CD4-positive, alpha-beta T cell treated with Interleukin-4 for 4 hours (primary cell): ENCODE measurements around the gene KNCN.

Experiments used
- DNase-seq: peaks from one replicate; pipeline ENCODE4 v3.0.0-alpha.2; 2020

KNCN gene

DNA sequence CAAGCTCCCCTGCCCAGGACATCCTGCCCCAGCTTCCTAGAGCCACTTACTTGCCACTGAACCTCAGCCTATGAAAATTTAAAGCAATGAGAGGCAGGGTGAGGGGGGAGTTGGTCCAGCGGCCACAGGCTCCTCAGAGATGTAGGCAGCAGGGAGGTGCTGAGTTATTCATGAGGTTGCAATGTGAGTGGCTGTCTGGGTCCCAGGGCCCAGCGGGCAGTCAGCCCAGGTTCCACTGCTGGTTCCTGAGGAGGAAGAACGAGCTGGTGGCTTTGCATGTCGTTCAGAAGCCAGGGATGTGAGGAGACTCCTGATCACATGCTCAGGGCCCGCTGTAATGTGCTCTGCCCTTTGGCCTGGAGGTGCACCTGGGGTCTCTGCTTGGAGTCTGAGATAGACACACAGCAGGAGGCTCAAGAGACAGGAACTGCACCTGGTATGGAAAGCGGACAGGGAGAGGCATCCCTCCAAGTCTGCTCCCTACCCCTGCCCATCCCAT, at the start of gene KNCN:
Gene KNCN (minus strand): TSS at position 51 of the 499 bp plus-strand sequence. CDS start 432 bp downstream, outside the sequence.
- DNase-seq = no peak

DNA sequence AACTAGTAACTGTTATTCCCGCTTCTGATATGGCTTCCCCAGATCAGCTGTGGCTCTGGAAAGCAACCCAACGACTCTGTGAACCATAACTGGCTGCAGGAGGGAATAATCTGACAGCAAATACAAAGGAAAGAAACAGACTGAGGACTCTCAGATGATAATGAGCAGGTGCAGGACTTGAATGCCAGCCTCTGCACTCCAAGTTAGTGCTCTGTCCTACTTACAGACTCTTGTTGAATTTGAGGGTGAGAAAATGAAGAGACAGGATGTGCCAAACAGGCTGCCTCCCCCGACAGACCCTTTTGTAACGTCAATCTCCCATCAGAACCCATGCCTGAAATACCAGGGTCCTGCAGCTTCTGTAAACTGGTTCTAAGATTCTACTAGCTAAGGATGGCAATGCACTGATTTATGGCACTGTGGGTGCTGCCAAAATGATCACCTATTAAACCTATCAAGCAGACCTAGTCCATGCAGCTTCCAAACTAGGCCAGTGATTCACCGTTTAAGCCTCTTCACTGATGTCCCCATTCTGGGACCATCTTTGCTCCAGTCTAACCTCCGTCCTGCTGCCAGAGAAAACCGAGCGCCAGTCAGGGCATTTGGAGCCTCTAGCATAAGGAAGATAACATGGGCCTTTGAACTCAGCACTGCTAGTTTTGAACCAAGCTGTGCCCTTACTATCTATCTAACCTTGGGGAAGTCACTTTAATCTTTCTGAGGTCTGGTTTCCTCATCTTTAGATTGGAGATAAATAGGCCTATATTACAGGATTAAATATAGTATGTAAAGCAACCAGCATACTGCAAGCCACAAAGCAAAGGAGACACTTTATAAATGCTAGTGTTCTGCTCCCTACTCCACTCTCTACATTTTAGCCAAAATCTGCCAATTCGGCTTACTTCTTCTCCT, 47.9 kb upstream of the KNCN start:
- no peak for DNase-seq

DNA sequence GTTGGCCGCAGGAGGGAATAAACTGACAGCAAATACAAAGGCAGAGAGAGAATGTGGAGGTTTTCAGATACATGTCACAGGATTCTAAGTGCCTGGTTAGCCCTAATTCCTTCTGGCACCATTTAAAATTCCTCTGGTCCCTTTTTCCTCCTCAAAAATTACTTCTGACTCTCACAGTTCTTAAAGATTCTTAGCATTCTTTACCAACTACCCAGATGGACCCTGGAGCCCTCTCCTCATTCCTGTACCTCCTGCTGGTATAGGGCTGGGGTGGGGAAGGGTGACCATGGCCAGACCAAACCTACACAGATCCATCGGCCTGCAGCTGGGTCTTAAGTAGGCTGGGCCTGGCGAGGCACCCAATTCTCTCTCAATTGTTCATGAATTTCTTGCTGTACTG, 45.4 kb upstream of the KNCN start:
- no peak for DNase-seq

DNA sequence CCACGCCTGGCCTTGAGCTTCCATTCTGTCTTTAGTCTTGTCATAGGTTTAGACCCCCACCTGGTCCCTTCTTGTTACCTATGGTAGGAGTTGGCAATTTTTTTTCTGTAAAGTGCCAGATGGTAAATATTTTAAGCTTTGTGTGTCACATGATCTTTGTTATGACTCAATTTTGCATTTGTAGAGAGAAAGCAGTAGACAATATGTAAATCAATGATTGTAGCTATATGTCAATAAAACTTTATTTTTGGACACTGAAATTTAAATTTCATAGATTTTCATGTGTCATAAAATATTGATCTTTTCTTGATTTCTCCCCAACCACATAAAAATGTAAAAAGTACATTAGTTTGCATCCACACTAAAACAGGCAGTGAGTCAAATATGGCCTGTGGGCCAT, 44.6 kb upstream of the KNCN start:
- DNase-seq = no peak

DNA sequence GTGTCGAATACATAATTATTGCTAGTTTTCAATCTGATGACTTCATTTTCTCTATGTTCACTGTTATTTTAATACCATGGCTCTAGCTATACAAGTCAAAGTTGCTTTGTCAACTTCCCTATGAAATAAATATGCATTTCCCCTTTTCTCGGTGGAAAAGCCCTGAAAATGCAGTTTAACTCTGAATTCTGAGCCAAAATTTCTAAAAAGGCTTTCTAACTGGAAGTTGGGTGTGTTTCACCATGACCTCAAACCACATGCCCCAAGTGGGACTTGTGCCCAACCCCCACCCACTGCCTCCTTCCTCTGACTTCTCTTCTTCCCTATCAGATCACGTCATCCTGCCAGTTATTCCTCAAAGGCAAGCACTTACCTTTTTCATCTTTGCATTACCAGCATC, 43.7 kb upstream of the KNCN start:
- DNase-seq = peak; percentile 22

DNA sequence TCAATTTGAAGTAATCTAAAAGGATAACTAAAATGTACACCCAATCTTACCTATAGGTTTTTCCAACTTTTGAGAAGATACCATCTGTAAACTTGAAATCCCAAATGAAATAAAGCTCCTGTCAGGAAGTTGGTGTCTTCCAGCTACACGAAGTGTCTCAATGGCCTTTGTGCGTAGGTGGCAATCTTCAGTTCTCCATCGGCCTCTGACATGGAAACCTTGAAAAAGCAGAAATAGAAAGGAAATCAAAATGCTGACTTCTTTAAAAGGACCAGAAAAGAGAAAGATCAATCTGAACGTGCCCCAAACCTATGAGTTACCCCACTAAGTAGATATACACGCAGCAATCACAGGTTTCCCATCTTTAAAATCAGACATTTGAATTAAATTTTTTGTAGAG, 42.6 kb upstream of the KNCN start:
- DNase-seq = no peak

DNA sequence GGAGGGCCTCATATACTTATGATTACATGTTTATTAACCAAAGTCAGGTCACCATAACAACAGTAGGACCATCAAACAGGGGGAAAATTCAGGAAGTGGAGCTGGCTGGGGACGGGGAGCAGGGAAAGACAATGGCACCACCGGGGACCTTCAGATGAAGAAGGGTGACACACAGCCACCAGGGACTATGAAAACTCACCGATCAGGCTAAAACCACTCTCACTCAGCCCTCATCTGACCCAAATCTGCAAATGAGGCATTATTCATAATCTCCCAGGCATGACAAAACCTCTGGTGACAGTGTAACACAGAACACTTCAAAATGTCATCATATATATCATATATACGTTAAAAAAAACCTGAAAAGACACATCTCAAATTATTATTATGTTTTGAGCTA, 41.4 kb upstream of the KNCN start:
- no peak for DNase-seq

DNA sequence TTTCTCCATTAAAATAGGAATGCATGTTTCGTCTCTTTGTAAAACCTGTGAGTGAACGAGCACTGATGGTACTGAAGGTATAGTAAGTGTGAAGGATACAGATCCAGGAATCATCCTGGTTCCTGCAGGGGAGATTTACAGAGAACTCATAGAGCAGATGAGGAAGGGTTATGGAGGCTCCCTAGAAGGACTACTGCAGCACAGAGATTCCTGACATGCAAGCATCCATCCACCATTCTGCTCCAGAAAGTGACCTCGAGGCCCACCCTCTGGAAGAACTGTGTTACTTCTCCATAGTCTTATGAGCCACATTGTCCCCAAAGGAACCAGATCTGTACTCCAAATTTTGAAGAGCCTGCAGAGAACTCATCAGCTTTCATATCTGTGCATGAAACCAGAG, 38.1 kb upstream of the KNCN start:
- no peak for DNase-seq

DNA sequence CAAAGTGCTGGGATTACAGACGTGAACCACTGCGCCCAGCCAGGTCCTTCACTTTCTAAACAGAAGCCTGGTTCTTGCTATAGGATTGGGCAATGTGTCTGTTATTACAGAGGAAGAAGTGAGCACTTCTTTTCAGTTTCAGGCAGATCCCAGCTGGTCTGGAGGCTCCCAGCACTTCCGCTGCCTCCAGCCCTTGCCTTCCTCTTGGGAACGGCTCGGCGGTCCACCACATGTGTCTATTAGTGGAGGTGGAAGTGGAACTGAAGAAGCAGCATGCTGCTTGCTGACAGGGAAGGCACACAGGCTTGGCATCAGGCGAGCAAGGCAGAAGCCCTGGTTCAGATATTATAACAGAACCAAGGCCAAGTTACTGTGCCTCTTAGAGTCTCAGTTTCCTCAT, 35.6 kb upstream of the KNCN start:
- DNase-seq = no peak

DNA sequence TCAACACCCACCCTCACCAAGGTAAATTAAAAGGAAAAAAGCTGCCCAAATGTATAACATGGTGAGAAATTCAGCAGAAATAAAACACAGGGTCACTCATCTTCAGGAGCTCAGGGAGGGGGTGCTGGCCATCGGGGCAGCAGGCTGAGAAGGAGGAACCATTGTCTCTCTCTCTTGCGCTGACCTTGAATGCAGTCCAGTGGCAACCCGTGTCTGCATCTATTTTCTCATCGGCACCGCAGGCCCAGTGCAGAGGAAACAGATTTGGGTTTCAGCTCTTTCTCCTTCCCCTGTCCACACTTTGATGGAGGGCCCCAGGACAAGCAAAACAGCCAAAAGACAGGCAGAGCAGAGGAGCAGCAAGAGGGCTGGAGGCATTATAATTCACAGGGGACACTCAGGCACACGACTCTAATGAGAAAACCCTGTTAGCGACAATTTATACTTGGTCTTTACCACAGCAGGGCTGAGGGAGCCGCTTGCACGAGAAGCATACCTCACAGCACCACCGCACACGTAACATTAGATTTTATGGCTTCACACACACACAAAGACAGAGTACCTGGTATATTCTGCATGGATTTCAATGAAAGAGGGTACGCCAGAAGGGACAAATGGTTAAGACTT, 34.0 kb upstream of the KNCN start:
- DNase-seq = no peak

DNA sequence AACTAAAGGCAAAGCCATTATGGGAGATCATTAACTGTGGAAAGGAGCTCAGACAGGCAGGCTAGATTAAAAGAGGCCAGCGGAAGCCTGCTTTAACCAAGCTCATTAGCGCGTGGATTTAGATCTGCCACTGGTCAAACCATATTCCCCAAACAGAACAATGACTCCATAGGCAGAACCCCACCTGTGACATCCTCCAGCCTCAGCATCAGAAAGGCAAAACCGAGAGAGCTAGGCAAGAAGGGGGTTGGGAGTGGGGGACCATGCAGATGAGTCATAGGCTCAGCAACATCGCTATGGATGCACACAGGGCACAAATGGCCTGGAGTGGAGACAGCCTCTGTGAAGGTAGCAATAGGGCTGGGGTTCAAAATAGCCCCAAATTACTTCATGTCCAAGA, 32.0 kb upstream of the KNCN start:
- no peak for DNase-seq

DNA sequence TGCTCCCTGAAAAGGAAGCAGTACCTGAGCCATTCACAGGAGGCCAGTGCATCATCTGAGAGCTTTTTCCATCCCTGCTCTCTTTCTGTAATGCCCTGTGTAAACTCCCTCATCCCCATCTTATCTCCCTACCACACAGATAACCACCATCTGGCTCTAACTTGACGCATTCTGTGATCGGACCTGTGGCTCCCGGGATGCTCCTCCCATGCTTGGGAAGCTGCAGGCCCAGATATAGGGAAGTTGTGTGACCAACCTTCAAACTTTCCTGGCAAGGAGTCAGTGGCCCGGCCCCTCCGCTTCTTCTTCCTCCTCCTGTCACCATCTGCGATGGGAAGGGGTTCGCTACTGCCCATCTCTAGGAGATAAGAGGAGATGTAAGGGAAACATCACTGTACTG, 31.5 kb upstream of the KNCN start:
- DNase-seq = no peak

DNA sequence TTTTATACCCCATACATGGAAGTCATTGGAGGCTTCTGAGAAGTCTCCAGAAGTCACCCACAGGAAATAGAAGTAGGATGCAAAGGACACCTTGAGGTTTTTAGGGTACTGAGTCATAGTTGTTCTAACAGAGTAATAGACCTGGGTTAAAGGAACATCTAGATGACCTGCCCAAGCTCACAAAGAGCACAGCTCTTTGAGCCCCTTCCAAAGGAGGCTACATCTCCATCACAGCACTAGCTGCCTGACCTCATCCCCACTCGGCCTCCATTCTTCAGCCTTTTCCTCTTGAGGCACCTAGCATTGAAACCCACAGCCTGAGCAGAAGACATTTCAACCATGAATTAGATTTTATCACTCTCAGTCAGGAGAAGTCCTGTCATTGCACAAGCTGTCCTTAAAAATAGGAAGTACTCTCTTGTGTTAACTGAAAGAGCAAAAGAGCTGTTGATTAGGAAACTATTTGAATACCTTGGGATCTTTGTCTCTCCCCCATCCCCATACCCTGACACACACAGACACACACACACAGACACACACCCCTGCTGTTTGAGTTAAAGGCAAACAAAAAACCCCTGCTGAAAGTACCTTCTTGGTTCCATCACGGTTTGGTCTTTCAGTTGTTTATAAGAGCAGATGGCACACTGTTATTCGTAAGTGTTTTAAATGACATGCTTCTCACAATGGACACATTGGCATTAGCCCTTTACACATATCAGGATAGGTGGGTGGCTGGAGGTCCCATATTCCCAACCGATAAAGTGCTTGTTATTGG, 30.4 kb upstream of the KNCN start:
- peak; percentile 37 for DNase-seq

DNA sequence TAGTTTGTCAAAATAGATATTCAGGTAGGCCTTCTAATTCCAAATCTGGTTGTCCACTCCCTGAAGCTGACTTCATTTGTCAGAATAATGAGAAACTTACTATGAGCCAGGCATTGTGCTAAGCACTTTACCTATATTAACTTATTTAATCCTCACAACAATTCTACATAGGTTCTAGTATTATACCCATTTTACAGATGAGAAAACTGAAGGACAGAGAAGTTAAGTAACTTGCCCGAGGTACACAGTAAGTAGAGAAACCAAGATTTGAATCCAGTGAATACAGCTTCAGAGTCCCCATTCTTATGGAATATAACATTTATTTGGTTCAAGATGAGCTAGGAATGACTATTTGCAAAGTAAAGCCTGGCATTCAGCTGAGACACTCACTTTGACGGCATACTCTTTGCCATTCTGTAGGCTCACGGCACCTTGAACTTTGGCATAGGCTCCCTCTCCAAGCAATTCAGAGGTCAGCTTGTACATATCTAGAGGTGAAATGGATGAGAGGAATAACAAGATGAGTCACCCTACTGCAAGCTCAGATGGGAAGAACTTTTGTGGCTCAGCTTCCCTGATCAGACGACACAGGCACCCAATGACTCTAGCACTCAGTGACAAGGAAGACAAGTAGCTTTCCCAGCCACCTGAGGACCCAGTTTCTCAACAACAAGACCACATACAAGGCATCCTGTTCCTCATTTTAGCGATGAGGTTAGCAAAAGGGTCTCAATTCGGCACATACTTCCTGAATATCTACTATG, 28.9 kb upstream of the KNCN start:
- no peak for DNase-seq

DNA sequence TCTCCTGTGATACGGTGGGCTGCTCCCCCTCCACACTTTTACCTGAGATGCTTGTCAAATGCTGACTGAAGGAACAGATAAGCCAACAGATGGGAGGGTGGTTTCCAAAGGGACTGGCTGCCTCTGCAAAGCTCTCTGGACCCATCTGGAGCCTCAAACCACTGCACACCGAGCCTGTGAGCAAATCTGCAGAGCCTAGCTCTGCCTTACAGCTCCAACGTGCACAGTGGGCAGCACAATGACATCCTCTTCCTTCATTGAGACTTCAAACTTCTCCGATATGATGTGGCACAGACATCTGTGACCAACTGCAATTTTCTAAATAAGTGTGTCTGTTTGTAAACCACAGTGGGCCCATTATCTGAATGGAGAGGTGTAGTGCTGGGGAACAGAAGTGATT, 26.2 kb upstream of the KNCN start:
- no peak for DNase-seq

DNA sequence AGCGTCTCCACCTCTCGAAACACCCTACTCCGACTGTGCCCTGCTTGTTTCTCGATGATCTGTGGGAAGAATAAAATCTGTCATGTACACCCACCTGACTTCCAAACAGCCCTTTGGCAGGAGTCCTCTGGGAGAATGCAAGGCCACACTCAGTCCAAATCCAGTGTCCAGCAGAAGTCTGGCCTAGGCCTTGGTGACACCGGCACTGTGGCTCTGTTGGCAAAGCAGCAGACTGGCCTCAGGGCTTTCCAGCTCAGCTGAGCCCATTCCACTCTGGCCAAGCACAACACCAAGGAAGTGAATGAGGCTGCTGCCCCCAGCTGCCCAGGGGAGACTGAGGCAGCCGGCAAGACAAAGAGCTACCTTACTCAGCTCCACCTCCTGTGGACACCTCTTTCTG, 25.1 kb upstream of the KNCN start:
- DNase-seq = no peak

DNA sequence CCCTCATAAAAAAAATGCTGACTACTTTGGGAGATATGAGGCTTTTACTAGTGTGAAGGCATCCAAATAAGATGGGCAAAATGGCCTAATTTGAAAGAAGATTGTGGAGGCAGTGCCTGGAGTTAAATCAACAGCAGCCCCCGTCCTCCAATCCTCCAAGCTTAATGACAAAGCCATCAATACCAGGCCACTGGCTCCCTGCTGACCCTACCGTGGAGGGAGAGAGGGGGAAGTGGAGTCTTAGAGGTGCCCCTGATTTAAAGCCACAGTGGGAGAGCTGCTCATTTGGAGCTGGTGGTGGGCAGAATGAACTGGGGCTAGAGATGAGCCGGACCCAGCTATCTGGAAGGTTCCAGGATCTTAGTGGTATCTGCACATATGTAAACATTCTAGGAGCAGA, 24.3 kb upstream of the KNCN start:
- DNase-seq = no peak

DNA sequence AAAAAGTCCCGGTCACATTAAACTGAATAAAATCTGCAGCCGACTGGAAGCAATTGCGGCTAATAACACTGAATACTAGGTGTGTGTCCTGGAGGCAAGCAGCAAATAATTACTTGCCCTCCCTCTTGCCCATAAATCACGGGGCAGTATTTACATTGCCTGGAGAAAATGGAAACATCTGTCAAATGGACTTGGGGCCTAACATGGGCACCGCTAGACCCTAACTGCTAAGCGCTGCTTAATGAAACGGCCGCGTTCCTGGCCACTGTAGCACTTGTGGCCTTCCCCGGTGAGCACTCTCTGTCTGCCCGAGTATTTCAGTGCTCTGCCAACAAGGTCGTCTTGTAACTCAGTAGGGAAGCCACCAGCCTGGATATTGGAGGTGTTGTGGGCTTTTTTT, 23.9 kb upstream of the KNCN start:
- DNase-seq = no peak

DNA sequence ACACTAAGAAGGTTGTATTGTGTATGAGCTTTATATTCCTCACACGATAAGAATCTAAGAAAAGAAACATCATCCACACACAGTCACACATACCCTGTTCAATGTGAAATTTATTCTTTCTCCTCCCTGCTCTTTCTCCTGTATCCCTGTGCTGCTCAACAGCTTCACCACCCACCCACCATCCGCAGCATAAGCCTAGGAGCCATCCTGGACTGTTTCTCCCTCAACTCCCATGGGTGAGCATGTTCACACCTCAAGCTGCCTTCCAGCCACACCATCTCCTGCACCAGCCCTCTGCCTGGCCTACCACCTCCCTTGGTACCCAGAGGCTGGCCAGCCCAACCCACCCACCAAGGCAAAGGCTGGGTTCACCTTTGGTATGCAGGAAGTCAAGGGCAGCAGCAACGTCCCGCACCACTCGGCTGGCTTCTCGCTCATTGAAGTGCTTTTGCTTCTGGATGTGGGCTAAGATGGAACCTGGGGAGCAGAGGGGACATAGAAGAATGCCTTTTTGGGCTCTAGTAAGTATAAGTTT, 20.3 kb upstream of the KNCN start:
- DNase-seq = no peak

DNA sequence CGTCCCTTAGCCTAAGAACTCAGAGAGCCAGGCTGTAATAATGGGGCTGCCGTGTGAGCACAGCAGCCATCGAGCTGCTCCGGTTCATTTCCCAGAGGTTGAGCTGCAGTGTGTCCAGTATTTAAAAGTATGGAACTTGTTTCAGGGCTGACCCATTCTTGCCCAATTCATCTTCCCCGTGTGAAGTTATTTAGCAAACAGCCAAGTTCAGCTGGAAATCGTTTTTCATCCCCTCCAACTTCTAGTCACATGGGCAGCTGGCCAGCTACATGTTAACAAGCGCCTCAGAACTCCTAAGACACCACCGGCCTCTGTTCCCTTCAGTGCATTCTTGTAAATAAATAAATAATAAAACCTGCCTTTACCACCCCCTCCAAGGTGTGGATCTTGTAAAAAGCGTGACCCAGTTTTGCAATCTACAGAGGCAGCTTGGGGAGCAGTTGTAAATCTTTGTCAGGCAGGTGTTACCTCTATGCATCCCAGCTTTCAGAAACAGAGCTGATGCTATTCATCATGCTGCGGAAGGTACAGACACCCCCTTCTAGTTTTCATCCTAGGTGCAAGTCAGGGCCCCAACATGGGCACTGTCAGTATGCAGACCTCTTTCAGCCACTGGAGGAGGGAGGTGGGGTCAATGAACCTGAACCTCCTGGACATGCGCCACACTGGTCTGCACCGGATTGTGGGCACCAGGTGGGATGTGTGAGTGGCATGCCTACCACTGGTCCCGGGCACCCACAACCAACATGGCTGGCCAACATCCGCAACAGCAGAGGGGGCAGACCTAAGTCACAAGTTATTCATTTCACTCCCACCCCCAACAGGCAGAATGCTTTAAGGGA, 18.7 kb upstream of the KNCN start:
- no peak for DNase-seq

DNA sequence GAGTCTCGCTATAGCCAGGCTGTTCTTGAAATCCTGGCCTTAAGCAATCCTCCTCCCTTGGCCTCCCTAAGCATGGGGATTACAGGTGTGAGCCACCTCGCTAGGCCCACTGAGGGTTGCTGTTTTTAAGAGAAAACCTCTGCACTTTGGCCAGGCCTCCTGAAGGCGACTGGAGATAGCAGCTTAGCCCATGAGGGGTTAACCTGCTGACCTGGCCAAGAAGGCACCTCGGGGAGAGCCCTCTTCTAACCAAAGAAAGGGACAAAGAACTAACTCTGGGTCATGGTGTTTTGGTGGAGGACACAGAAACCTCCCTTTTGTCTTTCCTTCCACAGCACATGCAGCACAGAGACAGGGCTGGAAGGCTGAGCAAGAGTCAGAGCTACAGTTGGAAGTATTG, 17.7 kb upstream of the KNCN start:
- DNase-seq = no peak

DNA sequence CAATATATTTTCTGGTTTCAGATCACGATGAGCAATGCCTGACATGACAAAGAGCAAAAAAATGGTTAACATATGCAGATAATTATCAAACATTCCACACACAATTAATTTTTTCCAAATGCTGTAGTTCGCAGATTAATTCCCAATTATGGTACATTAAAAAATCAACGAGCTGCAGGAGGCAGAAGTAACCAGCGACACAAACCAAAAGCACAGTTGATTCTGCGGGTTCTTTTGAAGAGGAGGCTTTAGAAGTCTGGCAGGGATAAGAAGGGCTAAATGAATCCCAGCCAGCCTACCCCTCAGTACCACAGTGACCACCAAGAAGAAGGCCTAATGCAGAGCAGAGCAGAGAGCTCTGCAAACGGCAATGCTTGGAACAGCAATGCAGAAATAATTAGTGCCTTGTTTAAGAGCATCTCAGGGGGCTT, 17.0 kb upstream of the KNCN start:
- no peak for DNase-seq
